ENCODE measurements around the gene PRDM1. TPM values are rescaled to one million over a fixed set of nuclear protein-coding genes. Genes with fewer than 3 reads are reported as not detected.

Gene PRDM1
- total and polyA plus RNA-seq, 10 donors = 2.2 to 63.7 (median 42.3) TPM

- H3K27ac ChIP-seq = no peak overlapping the region
- no peaks in the 10 kb centered on the region for H3K4me1 ChIP-seq
- 79 to 94% (median 89%) methylated on average over 1 of the region's 1 CpG for WGBS, 5 donors
- H3K9me3 ChIP-seq = no peaks in the 10 kb centered on the region
- TF ChIP-seq POLR2A (IDR thresholded peaks at IDR 0.05) (no peak), POLR2AphosphoS5 (IDR thresholded peaks at IDR 0.05) (no peak), CTCF (IDR thresholded peaks at IDR 0.05 in 8 of 11, conservative IDR thresholded peaks at IDR 0.05 in 3 of 11) (no peak)
- H3K4me3 ChIP-seq = no peak overlapping the region
- H3K27me3 ChIP-seq (replicated peaks in 1 of 7) = no peaks in the 10 kb centered on the region
- DNase-seq = no peak
- no peaks in the 10 kb centered on the region for H3K36me3 ChIP-seq
- intact Hi-C loops (cut with DNase I; ENCODE audit: low total_unique reads) = no loop called here
Measured at GRCh38 chr6:106044151-106044550, 42.0 kb upstream of the PRDM1 start.

- DNase-seq = no peak
- Histone ChIP-seq H3K36me3 (no peaks in the 10 kb centered on the region), H3K27ac (no peak overlapping the region), H3K27me3 (replicated peaks in 1 of 7) (no peaks in the 10 kb centered on the region), H3K4me3 (no peak overlapping the region), H3K9me3 (no peaks in the 10 kb centered on the region), H3K4me1 (no peaks in the 10 kb centered on the region)
- TF ChIP-seq POLR2AphosphoS5 (IDR thresholded peaks at IDR 0.05) = no peak
- TF ChIP-seq CTCF (IDR thresholded peaks at IDR 0.05 in 8 of 11, conservative IDR thresholded peaks at IDR 0.05 in 3 of 11) = no peak
- no peak for TF ChIP-seq POLR2A (IDR thresholded peaks at IDR 0.05)
- intact Hi-C loops (cut with DNase I; ENCODE audit: low total_unique reads) = no loop called here
- 93 to 95% (median 95%) methylated on average over 2 of the region's 2 CpGs for WGBS, 5 donors
Measured at GRCh38 chr6:106045077-106045476, 41.1 kb upstream of the PRDM1 start.

GRCh38 chr6:106046116-106046853 lies 39.9 kb upstream of the PRDM1 start:
- no peaks in the 10 kb centered on the region for H3K9me3 ChIP-seq
- no peaks in the 10 kb centered on the region for H3K36me3 ChIP-seq
- TF ChIP-seq POLR2A (IDR thresholded peaks at IDR 0.05) = no peak
- TF ChIP-seq POLR2AphosphoS5 (IDR thresholded peaks at IDR 0.05) = no peak
- TF ChIP-seq CTCF (IDR thresholded peaks at IDR 0.05 in 8 of 11, conservative IDR thresholded peaks at IDR 0.05 in 3 of 11) = no peak
- H3K4me3 ChIP-seq = no peak overlapping the region
- intact Hi-C loops (cut with DNase I; ENCODE audit: low total_unique reads) = no loop called here
- no peaks in the 10 kb centered on the region for H3K27me3 ChIP-seq (replicated peaks in 1 of 7)
- no peaks in the 10 kb centered on the region for H3K4me1 ChIP-seq
- no peak overlapping the region for H3K27ac ChIP-seq
- 78 to 84% (median 79%) methylated on average over 10 of the region's 10 CpGs for WGBS, 5 donors
- no peak for DNase-seq

GRCh38 chr6:106046854-106047200 lies 39.3 kb upstream of the PRDM1 start:
- H3K27ac ChIP-seq = no peak overlapping the region
- no peaks in the 10 kb centered on the region for H3K4me1 ChIP-seq
- intact Hi-C loops (cut with DNase I; ENCODE audit: low total_unique reads) = no loop called here
- WGBS, 5 donors = 81 to 93% (median 84%) methylated on average over 1 of the region's 1 CpG
- DNase-seq = no peak
- TF ChIP-seq POLR2A (IDR thresholded peaks at IDR 0.05) (no peak), POLR2AphosphoS5 (IDR thresholded peaks at IDR 0.05) (no peak), CTCF (IDR thresholded peaks at IDR 0.05 in 8 of 11, conservative IDR thresholded peaks at IDR 0.05 in 3 of 11) (no peak)
- no peaks in the 10 kb centered on the region for H3K9me3 ChIP-seq
- H3K4me3 ChIP-seq = no peak overlapping the region
- H3K36me3 ChIP-seq = no peaks in the 10 kb centered on the region
- no peaks in the 10 kb centered on the region for H3K27me3 ChIP-seq (replicated peaks in 1 of 7)
